Measurements from ENCODE around the gene SYCP2L.

GRCh38 chr6:10981409-10981808 is 94.6 kb downstream of the SYCP2L start:
- no peak for TF ChIP-seq HIVEP1 (CRISPR knock-in tag; IDR thresholded peaks at IDR 0.05)
- no peak for TF ChIP-seq MCM2 (IDR thresholded peaks at IDR 0.05; ENCODE audit: low read depth)
- no peak for TF ChIP-seq SREBF2 (CRISPR knock-in tag; IDR thresholded peaks at IDR 0.05)
- no peak for TF ChIP-seq PRDM10 (IDR thresholded peaks at IDR 0.05; ENCODE audit: partially characterized antibody)
- no peak for TF ChIP-seq CTCF (IDR thresholded peaks at IDR 0.05 in 2 of 3, conservative IDR thresholded peaks at IDR 0.05 in 1 of 3; ENCODE audit: insufficient read depth in 2 of 3, low read depth in 1 of 3, low read length in 3 of 3)
- TF ChIP-seq BRCA1 (IDR thresholded peaks at IDR 0.05), result no peak
- no peak for TF ChIP-seq BRCA1 (CRISPR knock-in tag; IDR thresholded peaks at IDR 0.05)
- TF ChIP-seq BMI1 (IDR thresholded peaks at IDR 0.05; ENCODE audit: low read length), result no peak
- no peak for TF ChIP-seq GMEB1 (CRISPR knock-in tag; IDR thresholded peaks at IDR 0.05)
- no peak for TF ChIP-seq PTBP1 (IDR thresholded peaks at IDR 0.05; ENCODE audit: low read depth, low read length)
- no peak for TF ChIP-seq CREB1 (IDR thresholded peaks at IDR 0.05)
- no peak for TF ChIP-seq CREB1 (CRISPR knock-in tag; IDR thresholded peaks at IDR 0.05)
- TF ChIP-seq ZFP36 (IDR thresholded peaks at IDR 0.05; ENCODE audit: low read depth, low read length, partially characterized antibody), result no peak
